SJSA1 (cell line): ENCODE results near the gene PLCL1. TPM values are rescaled to one million over a fixed set of nuclear protein-coding genes. Genes with fewer than 3 reads are reported as not detected.

ENCODE experiments used
- DNase-seq, 2 experiments: peaks; one replicate each; pipeline ENCODE4 v3.0.0-alpha.2; 2015 to 2020; ENCODE audit warnings: low spot score in 2 of 2, low read depth in 1 of 2
- H3K27ac ChIP-seq: fragments of 250-450 bp; sonication (Bioruptor Pico); 2 replicates; pipeline ENCODE4 v1.5.1; 2020; ENCODE audit warnings: mild to moderate bottlenecking, moderate library complexity
- H3K27me3 ChIP-seq: fragments of 250-450 bp; sonication (Bioruptor Pico); replicated peaks from 2 replicates; pipeline ENCODE4 v1.5.1; 2020; ENCODE audit warnings: mild to moderate bottlenecking, moderate library complexity
- H3K36me3 ChIP-seq: fragments of 250-450 bp; sonication (Bioruptor Pico); 2 replicates; pipeline ENCODE4 v1.5.1; 2020; ENCODE audit warnings: mild to moderate bottlenecking
- H3K4me1 ChIP-seq: fragments of 250-450 bp; sonication (Bioruptor Pico); replicated peaks from 2 replicates; pipeline ENCODE4 v1.6.1; 2021; ENCODE audit warnings: mild to moderate bottlenecking
- H3K4me3 ChIP-seq: fragments of 250-450 bp; sonication (Bioruptor Pico); 2 replicates; pipeline ENCODE4 v1.5.1; 2020; ENCODE audit warnings: mild to moderate bottlenecking
- H3K9me3 ChIP-seq: fragments of 250-450 bp; sonication (Bioruptor Pico); replicated peaks from 2 replicates; pipeline ENCODE4 v1.5.1; 2020; ENCODE audit warnings: mild to moderate bottlenecking
- total RNA-seq: library from RNA; depleted of rRNA; stranded (reverse); fragments of >200 nt; shearing (Covaris generic); gene quantifications from 2 replicates; pipeline ENCODE4 v1.2.3, GENCODE V29; 2014

PLCL1 gene
- total RNA-seq, 1 experiment from 2014 or later = 0.03 TPM

DNA sequence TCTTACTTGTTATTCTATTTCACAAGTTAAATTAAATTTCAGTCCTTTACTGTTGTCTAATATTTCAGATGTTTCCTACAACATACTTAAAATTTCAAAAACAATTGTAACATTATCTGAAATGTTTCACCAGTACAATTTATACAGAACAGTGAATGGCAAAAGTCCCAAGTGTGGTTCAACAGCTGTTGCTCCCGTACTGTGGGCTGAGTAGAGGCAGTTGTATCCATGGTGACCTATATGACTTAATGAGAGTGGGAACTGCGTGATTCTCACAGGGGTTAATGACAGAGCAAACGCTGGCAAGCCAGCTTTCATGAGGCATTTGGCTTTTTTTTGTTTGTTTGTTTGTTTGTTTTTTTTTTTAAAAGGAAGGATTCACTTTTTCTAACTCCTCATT is 5.3 kb upstream of the PLCL1 start:
- Histone ChIP-seq H3K9me3 (no peaks in the 10 kb centered on the region), H3K4me1 (peaks cover 4% of the 10 kb centered on the region), H3K27me3 (peaks cover 35% of the 10 kb centered on the region), H3K27ac (no peak overlapping the region), H3K4me3 (no peak overlapping the region), H3K36me3 (no peaks in the 10 kb centered on the region)
- no peak for DNase-seq

DNA sequence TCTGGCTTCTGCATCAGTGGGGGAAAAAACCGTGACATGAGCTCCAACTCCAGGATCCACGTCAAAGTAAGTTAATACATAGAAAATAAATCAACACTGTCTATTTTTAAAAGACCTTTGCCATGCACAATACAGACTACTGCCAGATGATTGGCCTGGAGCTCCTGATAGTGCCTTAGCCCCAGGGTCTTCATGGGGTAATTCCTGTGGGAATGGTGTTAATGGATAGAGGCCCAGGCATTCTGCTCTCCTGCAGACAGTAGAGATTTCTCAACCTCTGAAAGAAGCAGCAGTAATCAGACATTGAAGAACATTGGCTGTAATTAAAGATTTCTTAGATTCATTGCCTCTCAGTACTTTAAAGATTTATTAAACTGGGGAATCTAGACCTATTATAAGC is 4.3 kb upstream of the PLCL1 start:
- Histone ChIP-seq H3K4me3 (no peak overlapping the region), H3K27ac (no peak overlapping the region), H3K27me3 (peaks cover 45% of the 10 kb centered on the region), H3K4me1 (peaks cover 14% of the 10 kb centered on the region), H3K9me3 (no peaks in the 10 kb centered on the region; the same call in 1 of the 2 replicates), H3K36me3 (no peaks in the 10 kb centered on the region)
- no peak for DNase-seq

DNA sequence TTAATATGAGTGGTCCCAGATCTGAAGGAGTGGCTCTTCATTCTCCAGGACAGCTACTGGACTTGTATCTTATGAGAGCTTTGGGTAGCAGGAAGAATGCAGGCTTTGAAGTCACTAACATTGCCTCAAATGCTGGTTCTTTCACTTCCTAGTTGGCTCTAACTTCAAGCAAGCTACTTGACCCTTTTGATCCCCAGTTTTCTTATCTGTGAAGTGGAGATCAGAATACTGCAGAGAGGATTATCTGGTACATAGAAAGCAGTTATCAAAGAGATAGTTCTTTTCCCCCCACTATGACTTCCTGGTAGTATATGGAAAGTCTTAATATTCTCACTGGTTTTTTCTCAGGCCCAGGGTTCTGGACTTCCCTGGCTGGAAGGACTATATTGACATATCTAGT is 3.4 kb upstream of the PLCL1 start:
- no peaks in the 10 kb centered on the region; the same call in 1 of the 2 replicates for H3K9me3 ChIP-seq
- no peak for DNase-seq
- H3K4me3 ChIP-seq = no peak overlapping the region
- no peak overlapping the region for H3K27ac ChIP-seq
- no peaks in the 10 kb centered on the region for H3K36me3 ChIP-seq
- H3K27me3 ChIP-seq = peaks cover 54% of the 10 kb centered on the region
- H3K4me1 ChIP-seq = peaks cover 19% of the 10 kb centered on the region

DNA sequence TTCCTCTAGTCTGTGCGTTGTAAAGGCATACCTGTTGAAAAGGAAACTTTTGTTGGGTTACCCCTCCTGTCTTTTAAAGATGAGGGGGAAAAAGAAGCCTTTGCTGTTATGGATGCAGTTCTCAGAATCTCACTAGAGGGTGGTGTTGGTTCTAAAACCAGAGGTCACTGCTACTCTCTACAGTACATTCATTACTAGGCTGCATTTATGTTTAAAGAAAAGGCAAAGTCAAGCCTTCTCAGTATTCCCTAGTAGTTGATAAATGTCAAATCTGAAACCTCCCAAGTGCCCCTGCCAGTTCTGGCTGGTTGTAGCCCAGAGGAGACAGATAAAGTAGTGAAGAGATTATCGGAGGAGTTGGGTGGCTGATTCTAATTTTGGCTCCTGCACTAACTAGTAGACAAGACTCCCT is 1.4 kb upstream of the PLCL1 start:
- Histone ChIP-seq H3K36me3 (no peaks in the 10 kb centered on the region), H3K4me1 (peaks cover 19% of the 10 kb centered on the region), H3K27ac (no peak overlapping the region), H3K9me3 (no peaks in the 10 kb centered on the region; the same call in 1 of the 2 replicates), H3K27me3 (peaks cover 64% of the 10 kb centered on the region), H3K4me3 (no peak overlapping the region)
- peak in 1 of 2 experiments; percentile 24 for DNase-seq

DNA sequence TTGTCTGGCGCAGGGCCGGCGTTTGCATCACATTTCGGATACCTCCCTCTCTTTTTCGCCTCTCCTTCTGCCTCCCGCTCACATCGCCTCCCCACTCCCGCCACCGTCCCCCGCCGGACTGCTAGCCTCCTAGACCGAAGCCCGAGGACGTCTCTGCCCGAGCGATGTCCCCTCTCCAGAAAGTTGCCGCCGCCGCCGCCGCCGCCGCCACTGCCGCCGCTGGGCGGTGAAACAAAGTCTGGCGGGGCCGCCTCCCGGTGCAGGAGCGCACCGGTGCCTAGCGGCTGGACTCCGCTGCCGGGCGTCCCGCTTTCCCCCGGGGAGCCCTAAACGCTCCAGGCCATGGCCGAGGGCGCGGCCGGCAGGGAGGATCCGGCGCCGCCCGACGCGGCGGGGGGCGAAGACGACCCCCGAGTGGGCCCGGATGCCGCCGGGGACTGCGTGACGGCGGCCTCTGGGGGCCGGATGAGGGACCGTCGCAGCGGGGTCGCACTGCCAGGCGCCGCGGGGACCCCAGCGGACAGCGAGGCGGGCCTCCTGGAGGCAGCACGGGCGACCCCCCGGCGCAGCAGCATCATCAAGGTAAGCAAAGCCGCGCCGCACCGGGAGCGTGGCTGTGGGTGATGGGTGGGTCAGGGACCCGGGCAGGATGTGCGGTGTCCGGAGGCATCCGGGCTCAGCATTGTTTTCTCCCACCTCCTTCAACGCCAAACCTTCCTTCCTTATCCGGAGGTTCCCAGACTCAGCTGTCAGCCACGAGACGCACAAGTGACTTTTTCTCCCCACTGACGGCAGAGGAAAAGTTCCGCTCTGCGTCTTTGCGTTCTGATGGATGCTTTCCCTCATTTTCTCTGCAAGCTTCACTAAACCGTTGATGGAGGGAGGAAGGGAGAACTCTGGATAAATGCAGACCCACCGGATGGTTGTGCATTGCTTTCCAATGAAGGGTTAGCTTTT is 643 bp downstream of the PLCL1 start:
- Histone ChIP-seq H3K27me3 (peaks cover 64% of the 10 kb centered on the region), H3K9me3 (no peaks in the 10 kb centered on the region; the same call in 1 of the 2 replicates), H3K4me1 (peaks cover 19% of the 10 kb centered on the region), H3K4me3 (peak overlapping the region; percentile 51), H3K27ac (no peak overlapping the region), H3K36me3 (no peaks in the 10 kb centered on the region)
- peak; percentile 34 to 38 for DNase-seq

DNA sequence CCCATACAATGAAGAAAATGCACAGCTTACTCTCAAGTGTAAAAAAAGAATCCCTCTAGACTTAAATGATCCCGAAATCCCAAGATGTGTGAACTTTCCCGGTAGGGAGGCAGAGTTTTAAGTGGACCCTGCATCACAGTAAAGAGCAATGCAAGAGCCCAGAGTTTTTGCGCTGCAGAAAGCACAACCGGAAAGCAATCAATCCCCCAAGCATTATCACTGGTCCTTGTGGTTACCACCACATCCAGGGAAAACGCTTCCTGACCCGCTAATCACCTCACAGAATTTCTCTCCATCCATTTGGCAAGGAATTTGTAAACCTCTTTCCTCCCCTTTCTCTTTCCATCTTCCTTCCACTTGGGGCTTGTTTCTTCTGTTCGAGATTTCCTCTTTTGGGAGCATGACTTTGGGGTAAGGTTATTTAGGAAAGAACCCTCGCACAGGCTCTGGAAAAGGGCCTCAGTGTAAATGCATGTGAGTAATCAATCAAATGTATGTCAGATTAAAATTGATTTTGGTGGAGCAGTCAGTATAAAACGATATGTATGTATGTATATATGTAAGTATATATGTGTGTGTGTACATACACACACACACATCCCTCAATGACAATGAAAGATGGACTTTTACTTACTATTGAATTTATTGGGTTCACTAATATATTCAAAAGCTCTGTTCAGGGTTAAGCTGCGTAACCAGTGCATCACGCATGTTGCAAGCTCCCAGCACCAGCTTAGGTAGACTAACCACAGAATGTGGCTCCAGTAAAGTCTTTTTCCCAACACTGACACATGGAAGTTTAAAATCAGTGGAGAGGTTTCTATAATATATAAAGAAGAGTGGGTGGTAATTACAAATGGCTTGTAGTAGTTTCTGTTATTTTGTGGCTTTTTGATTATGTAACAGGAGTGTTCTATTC is 1.6 kb downstream of the PLCL1 start:
- peaks cover 61% of the 10 kb centered on the region for H3K27me3 ChIP-seq
- H3K4me3 ChIP-seq = no peak overlapping the region
- peaks cover 19% of the 10 kb centered on the region for H3K4me1 ChIP-seq
- H3K36me3 ChIP-seq = no peaks in the 10 kb centered on the region
- peak in 1 of 2 experiments; percentile 4 for DNase-seq
- H3K27ac ChIP-seq = no peak overlapping the region
- H3K9me3 ChIP-seq = no peaks in the 10 kb centered on the region; the same call in 1 of the 2 replicates

DNA sequence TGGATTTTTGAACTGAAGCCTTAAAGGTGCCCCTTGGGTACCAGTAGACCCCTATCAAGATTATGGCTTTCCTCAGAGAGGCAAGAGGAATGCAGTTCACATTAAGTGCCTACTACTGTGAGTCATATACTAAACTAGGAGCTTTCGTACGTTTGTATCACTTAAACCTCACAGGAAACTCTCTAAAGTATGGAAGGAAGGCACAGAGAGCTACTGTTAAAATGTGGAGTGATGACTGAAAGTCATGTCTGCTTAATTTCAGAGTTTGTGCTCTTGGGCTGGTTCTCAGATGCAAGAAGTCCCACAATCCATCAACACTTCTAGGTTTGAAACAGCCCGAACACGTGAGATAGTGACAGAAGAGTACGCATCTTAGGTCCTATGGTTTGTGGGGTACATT is 4.7 kb downstream of the PLCL1 start:
- no peak overlapping the region for H3K27ac ChIP-seq
- DNase-seq = no peak
- peaks cover 42% of the 10 kb centered on the region for H3K27me3 ChIP-seq
- no peaks in the 10 kb centered on the region; the same call in 1 of the 2 replicates for H3K9me3 ChIP-seq
- H3K4me3 ChIP-seq = no peak overlapping the region
- peaks cover 14% of the 10 kb centered on the region for H3K4me1 ChIP-seq
- H3K36me3 ChIP-seq = no peaks in the 10 kb centered on the region

DNA sequence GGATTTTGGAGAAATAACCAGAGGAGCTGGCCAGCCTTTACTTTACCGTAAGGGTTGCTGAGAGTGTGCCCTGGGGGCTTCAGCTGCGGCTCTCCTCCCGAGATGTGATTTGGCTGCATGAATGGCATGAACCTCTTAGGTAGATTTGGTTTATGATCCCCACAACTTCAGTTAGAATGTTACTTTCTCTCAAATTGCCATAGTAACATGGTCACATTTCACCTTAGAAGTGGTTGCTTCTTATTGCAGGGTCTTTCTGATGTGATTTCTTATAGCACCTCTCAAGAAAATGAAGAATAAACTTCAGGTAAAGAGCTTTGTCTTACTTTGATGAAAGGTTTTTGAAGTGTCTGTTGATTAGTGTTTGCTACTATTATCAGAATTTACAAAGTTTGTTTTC is 5.6 kb downstream of the PLCL1 start:
- no peak for DNase-seq
- Histone ChIP-seq H3K27ac (no peak overlapping the region), H3K27me3 (peaks cover 33% of the 10 kb centered on the region), H3K36me3 (no peaks in the 10 kb centered on the region), H3K4me1 (peaks cover 5% of the 10 kb centered on the region), H3K9me3 (no peaks in the 10 kb centered on the region; the same call in 1 of the 2 replicates), H3K4me3 (no peak overlapping the region)

DNA sequence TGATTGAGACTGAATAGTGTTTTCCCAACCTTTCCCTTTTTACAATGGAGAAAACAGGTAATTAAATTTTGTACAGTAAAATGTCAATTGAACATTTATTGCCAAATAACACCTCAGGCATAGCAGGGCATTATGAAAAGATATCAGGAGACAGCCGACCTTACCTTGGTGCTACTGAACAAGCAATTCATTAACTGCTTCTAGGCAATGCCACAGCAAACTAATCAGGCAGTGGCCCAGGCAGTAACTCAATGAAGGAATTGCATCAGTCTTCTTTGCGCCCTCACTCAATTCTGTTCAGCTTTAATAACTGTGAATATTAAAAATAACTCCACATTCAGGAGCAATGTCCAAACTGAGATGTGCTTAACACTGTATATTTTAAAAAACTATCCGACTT is 6.1 kb downstream of the PLCL1 start:
- Histone ChIP-seq H3K27ac (no peak overlapping the region), H3K9me3 (no peaks in the 10 kb centered on the region), H3K36me3 (no peaks in the 10 kb centered on the region), H3K27me3 (peaks cover 28% of the 10 kb centered on the region), H3K4me1 (peaks cover under 1% of the 10 kb centered on the region; the same call in 1 of the 2 replicates), H3K4me3 (no peak overlapping the region)
- no peak for DNase-seq

DNA sequence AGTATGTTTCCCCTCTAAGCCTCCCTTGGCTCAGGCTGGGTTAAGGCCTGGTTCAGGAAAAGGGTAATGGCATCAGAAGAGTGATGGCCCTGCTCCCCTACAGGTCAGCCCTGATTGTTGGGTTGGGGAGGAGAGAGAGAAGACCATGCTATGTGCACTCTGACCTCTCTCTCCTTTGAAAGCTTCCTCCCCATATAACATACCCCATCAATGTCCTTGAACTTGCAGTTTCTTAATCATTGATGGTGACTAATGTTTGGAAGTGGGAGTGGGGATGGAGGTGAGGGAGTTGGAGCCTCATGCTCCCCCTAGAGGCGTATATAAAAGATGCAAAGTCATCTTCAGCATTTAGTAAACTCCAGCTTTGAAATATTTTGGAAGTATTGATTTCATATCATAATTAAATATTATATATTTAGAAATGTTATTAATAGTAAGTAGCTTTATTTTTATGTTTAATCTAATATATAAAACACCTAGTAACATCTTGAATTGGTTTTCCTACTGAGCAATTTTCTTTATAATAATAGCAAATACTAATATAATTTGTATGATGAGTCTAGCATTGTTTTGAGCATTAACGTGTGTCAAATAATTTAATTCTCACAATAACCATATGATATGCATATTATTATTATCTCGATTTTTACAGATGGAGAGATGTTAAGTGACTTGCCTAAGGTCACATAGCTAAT is 8.8 kb downstream of the PLCL1 start:
- no peak for DNase-seq
- Histone ChIP-seq H3K9me3 (no peaks in the 10 kb centered on the region), H3K27ac (no peak overlapping the region), H3K4me1 (no peaks in the 10 kb centered on the region), H3K36me3 (no peaks in the 10 kb centered on the region), H3K4me3 (no peak overlapping the region), H3K27me3 (peaks cover 12% of the 10 kb centered on the region)

DNA sequence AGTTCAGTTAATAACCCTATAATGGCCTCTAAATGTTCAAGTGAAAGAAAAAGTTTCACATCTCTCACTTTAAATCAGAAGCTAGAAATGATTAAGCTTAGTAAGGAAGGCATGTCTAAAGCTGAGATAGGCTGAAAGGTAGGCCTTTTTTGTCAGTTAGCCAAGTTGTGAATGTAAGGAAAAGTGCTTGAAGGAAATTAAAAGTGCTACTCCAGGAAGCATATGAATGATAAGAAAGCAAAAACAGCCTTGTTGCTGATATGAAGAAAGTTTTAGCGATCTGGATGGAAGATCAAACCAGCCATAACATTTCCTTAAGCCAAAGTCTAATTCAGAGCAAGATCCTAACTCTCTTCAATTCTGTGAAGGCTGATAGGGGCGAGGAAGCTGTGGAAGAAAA is 10.1 kb downstream of the PLCL1 start:
- Histone ChIP-seq H3K27ac (no peak overlapping the region), H3K4me3 (no peak overlapping the region)

DNA sequence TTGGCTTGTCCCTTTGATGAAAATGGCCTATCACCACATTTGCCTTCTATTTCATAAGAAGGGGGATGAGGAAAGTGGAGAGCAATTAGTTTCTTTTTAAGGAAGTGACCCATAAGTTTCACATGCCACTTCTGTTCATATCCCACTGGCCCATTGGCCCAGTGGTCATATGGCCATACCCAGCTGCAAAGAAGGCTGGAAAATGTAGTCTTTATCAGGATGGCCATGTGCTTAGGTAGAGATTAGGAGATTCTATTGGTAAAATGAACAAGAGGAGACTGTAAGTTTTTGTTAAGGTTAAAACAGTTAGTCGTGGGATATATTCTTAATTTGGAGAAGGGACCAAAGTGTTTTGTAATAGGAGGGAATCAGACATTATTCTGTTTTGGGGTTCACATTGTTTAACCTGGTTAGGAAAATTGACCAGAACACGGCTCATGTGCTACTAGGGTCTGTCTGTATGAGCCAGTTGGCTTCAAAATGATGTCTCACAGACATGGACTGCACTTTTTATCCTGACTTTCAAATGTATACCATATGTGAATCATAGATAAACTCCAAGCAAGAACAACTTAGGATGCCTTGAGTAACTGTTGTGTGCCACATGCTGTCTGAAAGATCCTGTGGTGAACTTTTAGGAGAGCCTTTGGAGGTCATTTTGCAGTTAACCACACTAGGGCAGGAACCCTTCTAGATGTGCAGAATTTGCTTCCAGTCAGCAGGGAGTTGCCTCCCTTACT is 17.3 kb downstream of the PLCL1 start:
- DNase-seq = no peak
- no peaks in the 10 kb centered on the region for H3K36me3 ChIP-seq

More for the DNA sequence above, 10.1 kb downstream of the PLCL1 start:
- Histone ChIP-seq H3K9me3 (no peaks in the 10 kb centered on the region), H3K27me3 (peaks cover 7% of the 10 kb centered on the region; the same call in 1 of the 2 replicates), H3K36me3 (no peaks in the 10 kb centered on the region), H3K4me1 (no peaks in the 10 kb centered on the region)
- no peak for DNase-seq

More for the DNA sequence above, 17.3 kb downstream of the PLCL1 start:
- H3K9me3 ChIP-seq = no peaks in the 10 kb centered on the region
- no peaks in the 10 kb centered on the region; the same call in 1 of the 2 replicates for H3K27me3 ChIP-seq
- H3K4me3 ChIP-seq = no peak overlapping the region
- no peaks in the 10 kb centered on the region for H3K4me1 ChIP-seq
- H3K27ac ChIP-seq = no peak overlapping the region
